Measurements from ENCODE around the gene CYFIP1. TPM values are rescaled to one million over a fixed set of nuclear protein-coding genes. Genes with fewer than 3 reads are reported as not detected.

CYFIP1 gene
- polyA plus RNA-seq, 2 of the 4 experiments (the other 2 are of a cell fraction), result 68.2 to 69.4 TPM

- FAIRE-seq (no peak), DNase-seq (ENCODE audit: low read depth in 1 of 2, low spot score in 1 of 2) (peak in 1 of 2 experiments; percentile 15), ATAC-seq (0 out of 6 replicates have a peak, but pooled peaks of 1 of the 2 experiments have one; percentile 14)
- WGBS (ENCODE audit: missing lambda C conversion rate), result 82% methylated on average over 16 of the region's 16 CpGs
- ChIA-PET CTCF (interaction anchor here (1.5 to 1.7 kb wide), 2 partner anchors 9 to 21 kb away, joined by 3 read pairs; no protein-coding TSS in a partner anchor), POLR2A (no interaction called here)
- no peak overlapping the region for H3K4me2 ChIP-seq
- H3K4me3 ChIP-seq, result no peak overlapping the region
- H3K4me1 ChIP-seq, result no peaks in the 10 kb centered on the region
- no peak overlapping the region for H3K27ac ChIP-seq
- TF ChIP-seq, protein P1, sequence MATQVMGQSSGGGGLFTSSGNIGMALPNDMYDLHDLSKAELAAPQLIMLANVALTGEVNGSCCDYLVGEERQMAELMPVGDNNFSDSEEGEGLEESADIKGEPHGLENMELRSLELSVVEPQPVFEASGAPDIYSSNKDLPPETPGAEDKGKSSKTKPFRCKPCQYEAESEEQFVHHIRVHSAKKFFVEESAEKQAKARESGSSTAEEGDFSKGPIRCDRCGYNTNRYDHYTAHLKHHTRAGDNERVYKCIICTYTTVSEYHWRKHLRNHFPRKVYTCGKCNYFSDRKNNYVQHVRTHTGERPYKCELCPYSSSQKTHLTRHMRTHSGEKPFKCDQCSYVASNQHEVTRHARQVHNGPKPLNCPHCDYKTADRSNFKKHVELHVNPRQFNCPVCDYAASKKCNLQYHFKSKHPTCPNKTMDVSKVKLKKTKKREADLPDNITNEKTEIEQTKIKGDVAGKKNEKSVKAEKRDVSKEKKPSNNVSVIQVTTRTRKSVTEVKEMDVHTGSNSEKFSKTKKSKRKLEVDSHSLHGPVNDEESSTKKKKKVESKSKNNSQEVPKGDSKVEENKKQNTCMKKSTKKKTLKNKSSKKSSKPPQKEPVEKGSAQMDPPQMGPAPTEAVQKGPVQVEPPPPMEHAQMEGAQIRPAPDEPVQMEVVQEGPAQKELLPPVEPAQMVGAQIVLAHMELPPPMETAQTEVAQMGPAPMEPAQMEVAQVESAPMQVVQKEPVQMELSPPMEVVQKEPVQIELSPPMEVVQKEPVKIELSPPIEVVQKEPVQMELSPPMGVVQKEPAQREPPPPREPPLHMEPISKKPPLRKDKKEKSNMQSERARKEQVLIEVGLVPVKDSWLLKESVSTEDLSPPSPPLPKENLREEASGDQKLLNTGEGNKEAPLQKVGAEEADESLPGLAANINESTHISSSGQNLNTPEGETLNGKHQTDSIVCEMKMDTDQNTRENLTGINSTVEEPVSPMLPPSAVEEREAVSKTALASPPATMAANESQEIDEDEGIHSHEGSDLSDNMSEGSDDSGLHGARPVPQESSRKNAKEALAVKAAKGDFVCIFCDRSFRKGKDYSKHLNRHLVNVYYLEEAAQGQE (IDR thresholded peaks at IDR 0.05), result no peak
- TF ChIP-seq ELK1 (IDR thresholded peaks at IDR 0.05; ENCODE audit: low read depth, low read length) (no peak), TP53 (CRISPR knock-in tag; IDR thresholded peaks at IDR 0.05) (no peak), BCL3 (IDR thresholded peaks at IDR 0.05) (no peak), HMGXB4 (CRISPR knock-in tag; IDR thresholded peaks at IDR 0.05; ENCODE audit: borderline replicate concordance) (no peak), MAZ (IDR thresholded peaks at IDR 0.05; ENCODE audit: borderline replicate concordance, low read depth, low read length) (no peak), CTCF (IDR thresholded peaks at IDR 0.05) (no peak), RARB (CRISPR knock-in tag; IDR thresholded peaks at IDR 0.05) (no peak), CHD2 (IDR thresholded peaks at IDR 0.05; ENCODE audit: low read length, partially characterized antibody) (no peak), BHLHE40 (IDR thresholded peaks at IDR 0.05; ENCODE audit: low read depth, low read length) (no peak), GATA3 (IDR thresholded peaks at IDR 0.05; ENCODE audit: borderline replicate concordance) (no peak), SREBF2 (IDR thresholded peaks at IDR 0.05) (no peak), ZFP36 (IDR thresholded peaks at IDR 0.05; ENCODE audit: borderline replicate concordance, partially characterized antibody) (no peak), CBX2 (IDR thresholded peaks at IDR 0.05; ENCODE audit: borderline replicate concordance, low read depth) (no peak), SMC3 (IDR thresholded peaks at IDR 0.05) (no peak), FOSL2 (IDR thresholded peaks at IDR 0.05) (no peak), FOSL2 (CRISPR knock-in tag; IDR thresholded peaks at IDR 0.05) (no peak), MAX (IDR thresholded peaks at IDR 0.05) (no peak), PHF8 (IDR thresholded peaks at IDR 0.05; ENCODE audit: borderline replicate concordance, low read depth) (no peak)
- TF ChIP-seq, protein P2, sequence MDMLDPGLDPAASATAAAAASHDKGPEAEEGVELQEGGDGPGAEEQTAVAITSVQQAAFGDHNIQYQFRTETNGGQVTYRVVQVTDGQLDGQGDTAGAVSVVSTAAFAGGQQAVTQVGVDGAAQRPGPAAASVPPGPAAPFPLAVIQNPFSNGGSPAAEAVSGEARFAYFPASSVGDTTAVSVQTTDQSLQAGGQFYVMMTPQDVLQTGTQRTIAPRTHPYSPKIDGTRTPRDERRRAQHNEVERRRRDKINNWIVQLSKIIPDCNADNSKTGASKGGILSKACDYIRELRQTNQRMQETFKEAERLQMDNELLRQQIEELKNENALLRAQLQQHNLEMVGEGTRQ (IDR thresholded peaks at IDR 0.05), result no peak
- no peaks in the 10 kb centered on the region for H3K9me3 ChIP-seq
Measured at GRCh38 chr15:22956257-22956977, 23.8 kb downstream of the CYFIP1 start.
